Neutrophil (primary cell): ENCODE measurements around the gene NFIL3.
A peak's percentile ranks its signal among the peaks of the same experiment; 100 is the strongest.
"Not testable (repeated sequence)": the region's sequence is repeated elsewhere in the genome, so short reads cannot be mapped to it uniquely, and the experiment has no call there.

ENCODE experiments used
- H3K27ac ChIP-seq: fragments of 200-600 bp; sonication (generic); 2 replicates; pipeline ENCODE4 v1.5.1; 2016; ENCODE audit warnings: mild to moderate bottlenecking, moderate library complexity
- H3K27me3 ChIP-seq: fragments of 200-600 bp; sonication (generic); 2 replicates; pipeline ENCODE4 v1.6.0; 2016; ENCODE audit warnings: mild to moderate bottlenecking
- H3K36me3 ChIP-seq: fragments of 200-600 bp; sonication (generic); 2 replicates; pipeline ENCODE4 v1.5.1; 2017
- H3K4me1 ChIP-seq, 2 experiments: fragments of 200-600 bp in 1 of 2; sonication (generic) in 1 of 2; 1 replicate in 1 of 2; 2 replicates in 1 of 2; pipeline versions ENCODE4 v1.5.1 to v1.6.1; 2013 to 2016; ENCODE audit warnings: low read depth in 1 of 2, low read length in 1 of 2, mild to moderate bottlenecking in 1 of 2, moderate library complexity in 1 of 2; ENCODE audit not compliant: control insufficient read depth in 1 of 2, insufficient read depth in 1 of 2
- H3K4me3 ChIP-seq, 2 experiments: fragments of 200-600 bp in 1 of 2; sonication (generic) in 1 of 2; 1 replicate in 1 of 2; 2 replicates in 1 of 2; pipeline ENCODE4 v1.5.1; 2013 to 2016; ENCODE audit warnings: low read depth in 1 of 2, low read length in 1 of 2, mild to moderate bottlenecking in 1 of 2, moderate library complexity in 1 of 2
- H3K9me3 ChIP-seq: fragments of 200-600 bp; sonication (generic); 2 replicates; pipeline ENCODE4 v1.5.1; 2016
- TF ChIP-seq, protein P1 (sequence below): fragments of 200-600 bp; sonication (generic); IDR thresholded peaks from 2 replicates; pipeline ENCODE4 v1.5.1; 2016; ENCODE audit warnings: antibody characterized with exemption

NFIL3 gene, protein sequence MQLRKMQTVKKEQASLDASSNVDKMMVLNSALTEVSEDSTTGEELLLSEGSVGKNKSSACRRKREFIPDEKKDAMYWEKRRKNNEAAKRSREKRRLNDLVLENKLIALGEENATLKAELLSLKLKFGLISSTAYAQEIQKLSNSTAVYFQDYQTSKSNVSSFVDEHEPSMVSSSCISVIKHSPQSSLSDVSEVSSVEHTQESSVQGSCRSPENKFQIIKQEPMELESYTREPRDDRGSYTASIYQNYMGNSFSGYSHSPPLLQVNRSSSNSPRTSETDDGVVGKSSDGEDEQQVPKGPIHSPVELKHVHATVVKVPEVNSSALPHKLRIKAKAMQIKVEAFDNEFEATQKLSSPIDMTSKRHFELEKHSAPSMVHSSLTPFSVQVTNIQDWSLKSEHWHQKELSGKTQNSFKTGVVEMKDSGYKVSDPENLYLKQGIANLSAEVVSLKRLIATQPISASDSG

DNA sequence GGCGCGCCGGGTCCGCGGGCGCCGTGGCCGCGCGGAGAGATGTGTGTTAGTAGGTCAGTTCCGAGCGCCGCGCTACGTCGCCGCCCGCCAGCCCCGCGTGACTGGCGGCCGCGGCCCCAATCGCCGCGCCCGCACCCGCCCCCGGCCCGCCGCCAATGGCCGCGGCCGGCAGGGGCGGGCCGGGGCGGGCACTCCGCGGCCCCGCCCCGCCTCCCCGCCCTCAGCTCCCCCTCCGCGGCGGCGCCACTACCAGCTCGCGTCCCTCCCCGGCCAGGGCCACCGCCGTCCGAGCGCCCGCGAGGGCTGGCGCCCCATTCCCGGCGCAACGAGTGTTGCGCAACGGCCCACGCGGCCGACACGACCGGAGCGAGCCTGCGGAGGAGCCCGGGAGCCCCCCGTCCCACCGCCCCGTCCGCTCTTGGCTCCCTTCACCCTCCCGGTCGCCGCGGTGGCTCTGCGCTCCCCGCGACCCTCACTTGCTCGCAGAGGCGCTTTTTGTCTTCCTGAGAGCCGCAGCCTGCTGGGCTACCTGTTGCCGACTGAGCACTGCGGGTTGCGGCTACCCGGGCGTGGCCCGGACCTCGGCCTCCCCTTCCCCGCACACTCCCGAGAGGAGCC is at the start of gene NFIL3:
NFIL3 (minus strand) TSS at position 48 of the 618 bp plus-strand sequence. CDS start 13,098 bp downstream, outside the sequence.
- H3K9me3 ChIP-seq: no peaks in the 10 kb centered on the region
- H3K36me3 ChIP-seq: no peaks in the 10 kb centered on the region
- H3K27me3 ChIP-seq: no peaks in the 10 kb centered on the region
- peak within 1 kb of the TSS; percentile 99 for H3K27ac ChIP-seq
- TF ChIP-seq, protein P1, sequence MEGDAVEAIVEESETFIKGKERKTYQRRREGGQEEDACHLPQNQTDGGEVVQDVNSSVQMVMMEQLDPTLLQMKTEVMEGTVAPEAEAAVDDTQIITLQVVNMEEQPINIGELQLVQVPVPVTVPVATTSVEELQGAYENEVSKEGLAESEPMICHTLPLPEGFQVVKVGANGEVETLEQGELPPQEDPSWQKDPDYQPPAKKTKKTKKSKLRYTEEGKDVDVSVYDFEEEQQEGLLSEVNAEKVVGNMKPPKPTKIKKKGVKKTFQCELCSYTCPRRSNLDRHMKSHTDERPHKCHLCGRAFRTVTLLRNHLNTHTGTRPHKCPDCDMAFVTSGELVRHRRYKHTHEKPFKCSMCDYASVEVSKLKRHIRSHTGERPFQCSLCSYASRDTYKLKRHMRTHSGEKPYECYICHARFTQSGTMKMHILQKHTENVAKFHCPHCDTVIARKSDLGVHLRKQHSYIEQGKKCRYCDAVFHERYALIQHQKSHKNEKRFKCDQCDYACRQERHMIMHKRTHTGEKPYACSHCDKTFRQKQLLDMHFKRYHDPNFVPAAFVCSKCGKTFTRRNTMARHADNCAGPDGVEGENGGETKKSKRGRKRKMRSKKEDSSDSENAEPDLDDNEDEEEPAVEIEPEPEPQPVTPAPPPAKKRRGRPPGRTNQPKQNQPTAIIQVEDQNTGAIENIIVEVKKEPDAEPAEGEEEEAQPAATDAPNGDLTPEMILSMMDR: peak; percentile 34
- H3K4me3 ChIP-seq: peak within 1 kb of the TSS; percentile 100
- peaks cover 63 to 75% of the 10 kb centered on the region in 2 experiments for H3K4me1 ChIP-seq

DNA sequence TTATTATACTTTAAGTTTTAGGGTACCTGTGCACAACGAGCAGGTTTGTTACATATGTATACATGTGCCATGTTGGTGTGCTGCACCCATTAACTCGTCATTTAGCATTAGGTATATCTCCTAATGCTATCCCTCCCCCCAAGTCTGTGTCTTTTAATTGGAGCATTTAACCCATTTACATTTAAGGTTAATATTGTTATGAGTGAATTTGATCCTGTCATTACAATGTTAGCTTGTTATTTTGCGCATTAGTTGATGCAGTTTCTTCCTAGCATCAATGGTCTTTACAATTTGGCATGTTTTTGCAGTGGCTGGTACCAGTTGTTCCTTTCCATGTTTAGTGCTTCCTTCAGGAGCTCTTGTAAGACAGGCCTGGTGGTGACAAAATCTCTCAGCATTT is 47.9 kb upstream of the NFIL3 start:
- not testable (repeated sequence) for H3K4me1 ChIP-seq, H3K36me3 ChIP-seq, H3K27ac ChIP-seq, H3K4me3 ChIP-seq, H3K9me3 ChIP-seq, H3K27me3 ChIP-seq

DNA sequence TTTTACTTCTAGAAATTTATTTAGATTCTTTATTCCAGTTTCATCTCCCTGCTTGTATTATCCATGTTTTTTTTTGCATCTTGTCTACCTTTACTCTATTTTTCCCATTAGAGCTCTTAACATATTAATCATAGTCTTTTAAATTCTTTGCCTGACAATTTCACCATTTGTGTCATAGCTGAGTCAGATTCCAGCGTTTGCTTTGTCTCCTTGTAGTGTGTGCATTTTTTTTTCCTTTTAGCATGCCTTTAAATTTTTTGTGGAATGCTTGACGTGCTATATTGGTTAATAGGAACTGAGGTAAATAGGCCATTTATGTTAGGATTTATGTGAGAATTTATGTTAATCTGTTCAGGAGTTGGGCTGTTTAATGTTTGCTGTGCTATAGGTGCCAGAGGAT is 41.8 kb upstream of the NFIL3 start:
- no peaks in the 10 kb centered on the region for H3K27me3 ChIP-seq

DNA sequence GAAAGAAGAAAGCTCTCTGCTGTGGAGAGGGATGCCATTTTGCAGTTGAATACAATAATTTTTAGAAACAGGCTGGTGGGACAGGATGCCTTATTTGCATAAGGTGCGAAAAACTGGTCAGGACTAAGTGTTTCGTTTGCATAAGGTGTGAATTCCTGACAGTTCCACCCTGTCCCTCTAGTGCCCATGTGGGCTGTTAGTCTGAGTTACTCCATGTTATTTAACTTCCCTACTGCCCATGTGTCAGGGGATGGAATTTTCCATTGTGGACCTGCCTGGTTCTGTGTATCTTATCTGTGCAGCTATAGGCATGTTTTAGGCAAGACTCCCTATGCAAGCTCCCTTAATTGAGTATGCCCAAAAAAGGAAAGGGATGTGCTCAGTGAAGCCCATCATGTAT is 35.3 kb upstream of the NFIL3 start:
- TF ChIP-seq, protein P1: no peak
- Histone ChIP-seq H3K27ac (no peak overlapping the region), H3K9me3 (no peaks in the 10 kb centered on the region), H3K4me3 (no peak overlapping the region), H3K36me3 (no peaks in the 10 kb centered on the region), H3K27me3 (peaks cover 6% of the 10 kb centered on the region), H3K4me1 (no peaks in the 10 kb centered on the region)

More for the DNA sequence above, 41.8 kb upstream of the NFIL3 start:
- Histone ChIP-seq H3K4me1 (no peaks in the 10 kb centered on the region), H3K4me3 (no peak overlapping the region), H3K27ac (no peak overlapping the region), H3K9me3 (no peaks in the 10 kb centered on the region), H3K36me3 (no peaks in the 10 kb centered on the region)
- TF ChIP-seq, protein P1: no peak

DNA sequence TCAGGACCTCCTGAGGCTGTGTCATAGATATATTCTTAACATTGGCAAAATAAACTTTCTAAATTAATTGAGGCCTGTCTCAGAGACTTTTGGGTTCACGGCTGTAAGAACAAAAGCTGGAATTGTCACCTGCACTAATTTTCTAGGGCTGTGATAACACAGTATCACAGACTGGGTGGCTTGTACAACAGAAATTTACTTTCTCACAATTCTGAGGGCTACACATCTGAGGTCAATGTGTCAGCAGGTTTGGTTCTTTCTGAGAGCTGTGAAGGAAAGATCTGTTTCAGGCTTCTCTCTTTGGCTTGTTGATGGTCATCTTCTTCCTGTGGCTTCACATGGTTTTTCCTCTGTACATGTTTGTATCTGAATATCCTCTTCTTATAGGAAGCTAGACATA is 29.2 kb upstream of the NFIL3 start:
- Histone ChIP-seq H3K9me3 (no peaks in the 10 kb centered on the region), H3K4me3 (no peak overlapping the region), H3K27ac (no peak overlapping the region), H3K27me3 (peaks cover 6% of the 10 kb centered on the region), H3K36me3 (no peaks in the 10 kb centered on the region), H3K4me1 (no peaks in the 10 kb centered on the region)
- TF ChIP-seq, protein P1: no peak
